Nephron progenitor cell (in vitro differentiated cells): ENCODE data around the gene CALU.
A peak's percentile ranks its signal among the peaks of the same experiment; 100 is the strongest.

Source experiments
- DNase-seq: peaks from one replicate; pipeline ENCODE4 v3.0.0; 2021
- H3K27ac Mint-ChIP-seq: 2 replicates; pipeline ENCODE4 v1.8.0; 2021; ENCODE audit warnings: mild to moderate bottlenecking, moderate library complexity, mixed read lengths
- H3K27me3 Mint-ChIP-seq: 2 replicates; pipeline ENCODE4 v1.8.0; 2021; ENCODE audit warnings: mild to moderate bottlenecking, low read depth, mixed read lengths; ENCODE audit not compliant: poor library complexity
- H3K36me3 Mint-ChIP-seq: 2 replicates; pipeline ENCODE4 v1.8.0; 2021; ENCODE audit warnings: low read depth, mixed read lengths
- H3K4me1 Mint-ChIP-seq: 2 replicates; pipeline ENCODE4 v1.8.0; 2021; ENCODE audit warnings: mixed read lengths
- H3K4me3 Mint-ChIP-seq: 2 replicates; pipeline ENCODE4 v1.8.0; 2021; ENCODE audit warnings: mild to moderate bottlenecking, moderate library complexity, mixed read lengths
- H3K9me3 Mint-ChIP-seq: 2 replicates; pipeline ENCODE4 v1.8.0; 2021; ENCODE audit warnings: mild to moderate bottlenecking, moderate library complexity, mixed read lengths
- TF ChIP-seq, protein P1 (sequence below): fragments of 200-600 bp; sonication (generic); IDR thresholded peaks from 2 replicates; pipeline ENCODE4 v1.5.0; 2021; ENCODE audit warnings: antibody characterized with exemption

Gene CALU

DNA sequence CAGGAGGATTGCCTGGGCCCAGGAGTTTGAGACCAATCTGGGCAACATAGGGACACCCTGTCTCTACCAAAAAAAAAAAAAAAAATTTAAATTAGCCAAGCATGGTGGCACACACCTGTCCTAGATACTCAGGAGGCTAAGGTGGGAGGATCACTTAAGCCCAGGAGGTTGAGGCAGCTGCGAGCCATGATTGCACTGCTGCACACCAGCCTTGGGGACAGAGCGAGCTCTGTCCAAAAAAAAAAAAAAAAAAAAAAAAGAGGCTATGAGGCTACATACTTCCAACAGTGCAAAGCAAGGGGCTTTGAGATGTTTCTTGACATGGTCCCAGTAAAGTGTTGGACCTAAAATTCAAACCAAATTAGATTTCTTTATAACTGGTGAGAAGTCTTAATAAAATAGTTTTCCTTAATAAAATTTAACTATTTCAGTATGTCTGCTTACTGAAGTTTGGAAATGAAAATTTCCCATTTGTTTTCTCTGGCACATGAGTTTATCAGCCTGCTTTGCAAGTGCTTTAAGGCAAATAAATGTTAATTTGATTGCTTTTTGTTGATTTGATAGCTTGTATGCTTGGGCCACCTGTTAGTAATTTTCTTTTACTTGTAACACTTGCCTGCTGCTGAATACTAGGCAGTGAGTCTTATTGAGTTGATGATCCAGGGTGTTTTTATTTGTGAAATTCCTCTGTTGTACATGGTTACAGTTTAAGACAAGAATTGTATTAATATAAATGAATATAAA, 16.1 kb downstream of the CALU start:
- peaks cover 57% of the 10 kb centered on the region for H3K36me3 Mint-ChIP-seq
- DNase-seq = no peak
- H3K4me3 Mint-ChIP-seq = no peak overlapping the region
- no peaks in the 10 kb centered on the region for H3K4me1 Mint-ChIP-seq
- TF ChIP-seq, protein P1, sequence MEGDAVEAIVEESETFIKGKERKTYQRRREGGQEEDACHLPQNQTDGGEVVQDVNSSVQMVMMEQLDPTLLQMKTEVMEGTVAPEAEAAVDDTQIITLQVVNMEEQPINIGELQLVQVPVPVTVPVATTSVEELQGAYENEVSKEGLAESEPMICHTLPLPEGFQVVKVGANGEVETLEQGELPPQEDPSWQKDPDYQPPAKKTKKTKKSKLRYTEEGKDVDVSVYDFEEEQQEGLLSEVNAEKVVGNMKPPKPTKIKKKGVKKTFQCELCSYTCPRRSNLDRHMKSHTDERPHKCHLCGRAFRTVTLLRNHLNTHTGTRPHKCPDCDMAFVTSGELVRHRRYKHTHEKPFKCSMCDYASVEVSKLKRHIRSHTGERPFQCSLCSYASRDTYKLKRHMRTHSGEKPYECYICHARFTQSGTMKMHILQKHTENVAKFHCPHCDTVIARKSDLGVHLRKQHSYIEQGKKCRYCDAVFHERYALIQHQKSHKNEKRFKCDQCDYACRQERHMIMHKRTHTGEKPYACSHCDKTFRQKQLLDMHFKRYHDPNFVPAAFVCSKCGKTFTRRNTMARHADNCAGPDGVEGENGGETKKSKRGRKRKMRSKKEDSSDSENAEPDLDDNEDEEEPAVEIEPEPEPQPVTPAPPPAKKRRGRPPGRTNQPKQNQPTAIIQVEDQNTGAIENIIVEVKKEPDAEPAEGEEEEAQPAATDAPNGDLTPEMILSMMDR = no peak
- no peaks in the 10 kb centered on the region for H3K9me3 Mint-ChIP-seq
- H3K27me3 Mint-ChIP-seq = no peaks in the 10 kb centered on the region
- peak overlapping the region; percentile 42 for H3K27ac Mint-ChIP-seq

DNA sequence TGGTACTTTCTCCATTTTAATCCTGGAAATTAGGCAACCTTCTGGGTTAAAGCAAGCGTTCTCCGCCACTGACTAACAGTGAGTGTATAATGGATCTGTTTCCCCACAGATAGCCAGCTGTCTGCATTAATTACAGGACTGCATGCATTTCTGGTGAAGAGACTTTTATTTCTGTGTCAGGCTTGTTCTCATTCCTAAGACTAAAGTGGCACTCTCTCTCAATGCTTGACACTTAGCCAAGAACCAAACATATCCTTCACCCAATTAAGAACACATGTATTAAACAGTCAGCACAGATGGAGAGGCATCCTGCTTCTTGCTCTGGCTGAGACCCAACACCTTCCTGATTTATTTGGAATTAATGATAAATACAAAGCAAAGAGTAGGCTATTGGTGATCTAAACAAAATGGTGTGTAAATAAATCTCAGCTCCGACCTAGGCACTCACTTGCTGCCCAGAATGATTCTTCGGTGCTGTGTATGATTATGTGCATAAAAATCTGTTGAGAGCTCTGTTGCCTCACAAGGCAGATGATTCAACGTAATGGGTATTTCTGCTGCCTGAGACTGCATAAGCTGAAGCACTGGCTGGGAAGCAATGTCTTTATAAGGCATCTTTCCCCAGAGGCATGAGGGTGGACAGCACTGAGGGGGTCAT, 16.8 kb downstream of the CALU start:
- H3K4me1 Mint-ChIP-seq = no peaks in the 10 kb centered on the region
- H3K27me3 Mint-ChIP-seq = no peaks in the 10 kb centered on the region
- H3K27ac Mint-ChIP-seq = no peak overlapping the region
- H3K9me3 Mint-ChIP-seq = no peaks in the 10 kb centered on the region
- H3K36me3 Mint-ChIP-seq = peaks cover 52% of the 10 kb centered on the region
- H3K4me3 Mint-ChIP-seq = no peak overlapping the region
- no peak for DNase-seq
- TF ChIP-seq, protein P1 = no peak

DNA sequence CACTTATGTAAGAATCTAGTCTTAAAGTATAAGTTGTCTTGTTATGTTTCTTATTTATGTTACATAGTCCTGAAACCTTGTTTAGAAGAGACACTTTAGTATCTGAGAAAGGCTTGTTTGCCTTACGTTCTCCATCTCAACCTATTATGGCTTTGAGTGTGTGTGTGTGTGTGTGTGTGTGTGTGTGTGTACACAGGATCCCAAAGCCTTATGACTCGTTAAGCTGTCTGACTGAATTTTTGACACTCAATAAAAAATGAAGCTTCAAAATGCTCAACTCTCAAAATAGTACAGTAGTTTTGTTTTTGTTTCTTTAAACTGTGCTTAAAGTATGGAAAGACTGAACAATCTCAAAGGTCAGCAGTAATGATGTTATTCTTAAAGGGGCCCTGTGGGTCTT, 18.0 kb downstream of the CALU start:
- H3K27me3 Mint-ChIP-seq = no peaks in the 10 kb centered on the region

DNA sequence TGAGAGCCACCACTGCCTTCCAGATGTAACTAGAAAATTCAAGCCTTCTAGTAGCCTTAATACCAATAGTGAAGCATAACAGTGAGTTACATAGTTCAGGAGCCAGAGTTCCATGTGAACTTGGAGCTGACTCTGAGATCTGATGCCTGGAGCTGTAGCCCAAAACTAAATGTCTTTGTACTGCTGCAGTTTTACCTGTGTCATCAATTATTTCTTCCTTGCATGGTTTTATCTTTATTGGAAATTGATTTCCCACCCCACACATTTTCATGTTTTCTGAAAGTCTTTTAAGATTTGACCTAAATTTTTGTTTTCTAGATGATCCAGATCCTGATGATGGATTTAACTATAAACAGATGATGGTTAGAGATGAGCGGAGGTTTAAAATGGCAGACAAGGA, 19.4 kb downstream of the CALU start:
- DNase-seq = no peak
- H3K4me3 Mint-ChIP-seq = no peak overlapping the region
- TF ChIP-seq, protein P1 = no peak
- H3K36me3 Mint-ChIP-seq = peaks cover 61% of the 10 kb centered on the region
- no peaks in the 10 kb centered on the region for H3K4me1 Mint-ChIP-seq
- H3K27ac Mint-ChIP-seq = no peak overlapping the region
- no peaks in the 10 kb centered on the region for H3K27me3 Mint-ChIP-seq
- no peaks in the 10 kb centered on the region for H3K9me3 Mint-ChIP-seq

More for the DNA sequence above, 18.0 kb downstream of the CALU start:
- TF ChIP-seq, protein P1 = no peak
- no peaks in the 10 kb centered on the region for H3K9me3 Mint-ChIP-seq
- no peaks in the 10 kb centered on the region for H3K4me1 Mint-ChIP-seq
- H3K36me3 Mint-ChIP-seq = peaks cover 64% of the 10 kb centered on the region
- no peak overlapping the region for H3K4me3 Mint-ChIP-seq
- no peak overlapping the region for H3K27ac Mint-ChIP-seq
- no peak for DNase-seq

DNA sequence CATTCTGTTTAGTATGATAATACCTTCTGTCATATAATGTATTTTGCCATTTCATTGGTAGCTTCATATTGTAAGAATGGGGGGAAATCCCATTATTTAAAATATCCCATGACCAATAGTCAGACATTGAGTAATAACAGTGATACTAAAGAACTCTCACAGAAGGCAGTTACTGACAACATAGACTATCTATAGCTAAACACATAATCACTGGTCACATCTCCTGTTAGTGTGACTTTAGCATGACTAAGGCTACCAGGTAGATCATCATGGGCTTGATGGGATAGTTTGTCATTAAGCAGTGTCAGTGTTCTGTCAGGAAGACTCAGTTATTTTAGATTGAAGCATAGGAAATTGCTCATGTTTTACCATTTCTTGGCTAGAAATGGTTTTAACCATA, 20.1 kb downstream of the CALU start:
- Mint-ChIP-seq H3K4me1 (no peaks in the 10 kb centered on the region), H3K9me3 (no peaks in the 10 kb centered on the region), H3K4me3 (no peak overlapping the region), H3K27ac (no peak overlapping the region), H3K36me3 (peaks cover 55% of the 10 kb centered on the region), H3K27me3 (no peaks in the 10 kb centered on the region)
- TF ChIP-seq, protein P1 = no peak
- no peak for DNase-seq

DNA sequence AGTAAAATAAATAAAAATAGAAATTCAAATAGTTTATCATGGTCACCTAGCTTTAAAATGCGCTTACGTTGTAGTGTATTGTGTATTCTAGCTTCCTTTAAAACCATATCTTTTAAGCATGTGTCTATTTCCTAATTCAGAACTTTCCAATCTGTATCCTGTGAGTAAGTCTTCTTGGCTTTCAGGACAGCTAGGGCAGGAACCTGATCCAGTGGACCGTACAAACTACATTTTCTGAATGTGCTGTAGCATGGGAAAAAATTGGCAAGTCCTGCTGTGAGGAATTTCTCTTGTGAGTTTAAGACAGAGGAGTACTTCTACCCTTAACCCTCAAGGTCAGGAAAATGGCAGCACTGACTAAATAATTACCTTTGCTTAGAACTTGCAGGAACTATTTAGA, 24.4 kb downstream of the CALU start:
- H3K36me3 Mint-ChIP-seq = peaks cover 65% of the 10 kb centered on the region
- H3K27ac Mint-ChIP-seq = peak overlapping the region; percentile 36
- H3K9me3 Mint-ChIP-seq = no peaks in the 10 kb centered on the region
- H3K4me3 Mint-ChIP-seq = no peak overlapping the region
- H3K27me3 Mint-ChIP-seq = no peaks in the 10 kb centered on the region
- no peaks in the 10 kb centered on the region for H3K4me1 Mint-ChIP-seq
- DNase-seq = no peak
- TF ChIP-seq, protein P1 = no peak
